IPS-18c (cell line): Measurements from ENCODE around the gene GPR37.

Source experiments
- H3K4me3 ChIP-seq: 2 replicates; pipeline ENCODE4 v1.7.0; 2013; ENCODE audit warnings: low read depth, mild to moderate bottlenecking, low read length, moderate library complexity; ENCODE audit not compliant: insufficient read depth
- H3K9me3 ChIP-seq: one replicate; pipeline ENCODE4 v1.6.1; 2013; ENCODE audit warnings: mild to moderate bottlenecking, low read length, moderate library complexity; ENCODE audit not compliant: control insufficient read depth, insufficient read depth

Gene GPR37

GRCh38 chr7:124765401-124766352, at the start of gene GPR37:
Gene GPR37 (minus strand): TSS chr7:124765792. CDS start chr7:124764976, 816 bp downstream.
- no peaks in the 10 kb centered on the region for H3K9me3 ChIP-seq
- peak within 1 kb of the TSS; percentile 80 for H3K4me3 ChIP-seq

- H3K9me3 ChIP-seq, result peaks cover 5% of the 10 kb centered on the region
- H3K4me3 ChIP-seq, result no peak overlapping the region
These were observed 48.6 kb upstream of the GPR37 start for GRCh38 chr7:124813994-124814798.

- no peaks in the 10 kb centered on the region for H3K9me3 ChIP-seq
- H3K4me3 ChIP-seq, result no peak overlapping the region
These were observed 47.2 kb upstream of the GPR37 start for GRCh38 chr7:124812764-124813163.

- H3K9me3 ChIP-seq, result no peaks in the 10 kb centered on the region
- H3K4me3 ChIP-seq, result no peak overlapping the region
These were observed 45.7 kb upstream of the GPR37 start for GRCh38 chr7:124811341-124811740.

GRCh38 chr7:124810605-124811004, 45.0 kb upstream of the GPR37 start:
- H3K9me3 ChIP-seq, result no peaks in the 10 kb centered on the region
- H3K4me3 ChIP-seq, result no peak overlapping the region

GRCh38 chr7:124808206-124808605, 42.6 kb upstream of the GPR37 start:
- no peaks in the 10 kb centered on the region for H3K9me3 ChIP-seq
- H3K4me3 ChIP-seq, result no peak overlapping the region

- no peaks in the 10 kb centered on the region for H3K9me3 ChIP-seq
- H3K4me3 ChIP-seq, result no peak overlapping the region
These were observed 35.8 kb upstream of the GPR37 start for GRCh38 chr7:124801330-124801895.

GRCh38 chr7:124800386-124800785, 34.8 kb upstream of the GPR37 start:
- no peaks in the 10 kb centered on the region for H3K9me3 ChIP-seq

GRCh38 chr7:124799448-124799847, 33.9 kb upstream of the GPR37 start:
- Histone ChIP-seq H3K4me3 (no peak overlapping the region), H3K9me3 (no peaks in the 10 kb centered on the region)

More at GRCh38 chr7:124800386-124800785, 34.8 kb upstream of the GPR37 start:
- H3K4me3 ChIP-seq, result no peak overlapping the region

- Histone ChIP-seq H3K9me3 (no peaks in the 10 kb centered on the region), H3K4me3 (no peak overlapping the region)
These were observed 31.2 kb upstream of the GPR37 start for GRCh38 chr7:124796771-124797170.

- no peaks in the 10 kb centered on the region for H3K9me3 ChIP-seq
- no peak overlapping the region for H3K4me3 ChIP-seq
These were observed 27.1 kb upstream of the GPR37 start for GRCh38 chr7:124792696-124793095.

- Histone ChIP-seq H3K9me3 (no peaks in the 10 kb centered on the region), H3K4me3 (no peak overlapping the region)
These were observed 26.4 kb upstream of the GPR37 start for GRCh38 chr7:124792002-124792401.

GRCh38 chr7:124791426-124791825, 25.8 kb upstream of the GPR37 start:
- H3K4me3 ChIP-seq, result no peak overlapping the region
- no peaks in the 10 kb centered on the region for H3K9me3 ChIP-seq

GRCh38 chr7:124790645-124791044, 25.1 kb upstream of the GPR37 start:
- Histone ChIP-seq H3K4me3 (no peak overlapping the region), H3K9me3 (no peaks in the 10 kb centered on the region)

GRCh38 chr7:124785994-124786393, 20.4 kb upstream of the GPR37 start:
- no peak overlapping the region for H3K4me3 ChIP-seq
- no peaks in the 10 kb centered on the region for H3K9me3 ChIP-seq

GRCh38 chr7:124784879-124785818, 19.6 kb upstream of the GPR37 start:
- no peak overlapping the region for H3K4me3 ChIP-seq
- H3K9me3 ChIP-seq, result no peaks in the 10 kb centered on the region

- no peak overlapping the region for H3K4me3 ChIP-seq
- no peaks in the 10 kb centered on the region for H3K9me3 ChIP-seq
These were observed 17.7 kb upstream of the GPR37 start for GRCh38 chr7:124783271-124783670.
